PC-3 (cell line): ENCODE results near the gene RIMBP2.

ENCODE experiments used
- CTCF ChIP-seq: fragments of 300-600 bp; sonication (generic); conservative IDR thresholded peaks from 2 replicates; pipeline ENCODE4 v1.5.1; 2017; ENCODE audit warnings: antibody characterized with exemption, low read depth, mild to moderate bottlenecking, low read length
- EZH2 ChIP-seq: fragments of 300-600 bp; sonication (generic); IDR thresholded peaks from one replicate; pipeline ENCODE4 v1.6.1; 2017; ENCODE audit warnings: antibody characterized with exemption, mild to moderate bottlenecking, low read length; ENCODE audit not compliant: unreplicated experiment
- EZH2phosphoT487 ChIP-seq: fragments of 300-600 bp; sonication (generic); IDR thresholded peaks from 2 replicates; pipeline ENCODE4 v1.6.1; 2018; ENCODE audit warnings: mild to moderate bottlenecking, antibody characterized with exemption, low read length, borderline replicate concordance

DNA sequence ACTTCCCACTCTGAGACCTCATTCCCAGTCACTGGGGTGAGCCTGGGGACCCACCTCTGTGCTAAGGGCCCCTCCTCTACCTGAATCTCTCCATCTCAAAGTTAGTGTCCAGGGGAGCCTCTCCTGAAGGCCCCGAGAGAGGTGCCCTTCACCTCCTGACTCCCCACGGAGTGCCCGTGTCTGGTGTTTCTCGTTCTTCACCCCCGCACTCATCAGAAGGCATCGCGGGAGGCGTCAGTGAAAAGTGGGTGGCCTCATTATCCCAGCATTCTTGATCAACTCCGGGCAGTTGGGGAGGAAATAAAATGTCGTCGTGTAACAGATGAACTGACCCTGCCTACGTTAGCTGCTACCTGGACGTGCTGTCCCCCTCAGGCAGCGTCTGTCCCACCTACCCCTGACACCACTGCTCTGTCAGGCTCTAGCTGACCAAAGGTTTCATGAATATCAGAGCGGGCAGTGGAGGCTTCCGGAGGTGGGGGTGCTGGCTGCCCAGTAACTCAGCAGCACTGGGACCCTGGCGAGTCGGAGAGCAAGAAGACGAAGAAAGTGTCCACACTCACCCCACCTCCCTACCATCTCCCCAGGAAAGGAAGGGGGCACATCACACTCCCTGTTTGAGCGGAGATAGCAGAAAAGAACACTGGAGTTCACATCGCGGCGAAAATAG is 275.6 kb downstream of the RIMBP2 start:
- TF ChIP-seq CTCF = no peak
- TF ChIP-seq EZH2phosphoT487 = no peak
- TF ChIP-seq EZH2 = no peak
